CD4-positive, alpha-beta T cell (primary cell): Measurements from ENCODE around the gene SPAG9. TPM values are rescaled to one million over a fixed set of nuclear protein-coding genes. Genes with fewer than 3 reads are reported as not detected.
A peak's percentile ranks its signal among the peaks of the same experiment; 100 is the strongest.

ENCODE experiments used
- ATAC-seq: fragments of 200-7000 bp; cut with Tn5 transposase; one replicate; pipeline ENCODE4 v1.10.0; 2022; ENCODE audit warnings: mild to moderate bottlenecking; ENCODE audit not compliant: poor library complexity
- CTCF ChIA-PET: fragments of 350-600 bp; sonication (Branson Sonifier 250); formaldehyde crosslinking; loops from one replicate; lab custom pipeline; 2021; ENCODE audit warnings: antibody characterized with exemption, inconsistent platforms; lab: Charles Lee
- POLR2A ChIA-PET: fragments of 350-600 bp; sonication (Branson Sonifier 250); formaldehyde crosslinking; loops from one replicate; lab custom pipeline; 2021; ENCODE audit warnings: antibody characterized with exemption, inconsistent platforms; lab: Charles Lee
- DNase-seq, 14 experiments: peaks; one replicate each; pipeline ENCODE4 v3.0.0-alpha.2; 2013 to 2020; ENCODE audit warnings: mixed read lengths in 2 of 14
- H3K27ac ChIP-seq, 2 donors: one replicate each; pipeline versions ENCODE4 v1.5.1 to v1.7.0; 2013; ENCODE audit warnings: low read length in 2 of 2, low read depth in 1 of 2, mild to moderate bottlenecking in 1 of 2
- H3K27me3 ChIP-seq, 2 experiments: 1 replicate in 1 of 2; 2 replicates in 1 of 2; pipeline versions ENCODE4 v1.6.1 to v1.7.0; 2013; ENCODE audit warnings: low read length in 2 of 2, control low read depth in 1 of 2, mild to moderate bottlenecking in 1 of 2, moderate library complexity in 1 of 2; ENCODE audit not compliant: insufficient read depth in 2 of 2, control insufficient read depth in 1 of 2
- H3K36me3 ChIP-seq: one replicate; pipeline ENCODE4 v1.6.1; 2013; ENCODE audit warnings: low read length, control low read depth; ENCODE audit not compliant: insufficient read depth
- H3K4me1 ChIP-seq: one replicate; pipeline ENCODE4 v1.6.1; 2013; ENCODE audit warnings: low read length, control low read depth; ENCODE audit not compliant: insufficient read depth
- H3K4me3 ChIP-seq: one replicate; pipeline ENCODE4 v1.5.1; 2013; ENCODE audit warnings: mild to moderate bottlenecking, low read length, moderate library complexity
- H3K9me3 ChIP-seq, 2 experiments: 1 replicate in 1 of 2; 2 replicates in 1 of 2; pipeline versions ENCODE4 v1.6.1 to v1.7.0; 2013; ENCODE audit warnings: low read length in 2 of 2, mild to moderate bottlenecking in 2 of 2, control low read depth in 1 of 2, moderate library complexity in 1 of 2; ENCODE audit not compliant: control insufficient read depth in 1 of 2, insufficient read depth in 1 of 2
- H3K27ac Mint-ChIP-seq: one replicate; pipeline ENCODE4 v1.8.0; 2020; ENCODE audit warnings: mixed read lengths
- H3K27me3 Mint-ChIP-seq: one replicate; pipeline ENCODE4 v1.8.0; 2021; ENCODE audit warnings: mixed read lengths
- H3K36me3 Mint-ChIP-seq: one replicate; pipeline ENCODE4 v1.8.0; 2021; ENCODE audit warnings: low read depth, mixed read lengths
- H3K4me1 Mint-ChIP-seq: one replicate; pipeline ENCODE4 v1.8.0; 2021; ENCODE audit warnings: low read depth, mixed read lengths
- H3K4me3 Mint-ChIP-seq: one replicate; pipeline ENCODE4 v1.8.0; 2020; ENCODE audit warnings: mild to moderate bottlenecking, mixed read lengths
- H3K9me3 Mint-ChIP-seq: one replicate; pipeline ENCODE4 v1.8.0; 2020; ENCODE audit warnings: mixed read lengths
- intact Hi-C, 2 experiments: fragments of 100-400 bp; cut with DNase I in 1 of 2; cut with micrococcal nuclease in 1 of 2; formaldehyde crosslinking; loops; one replicate each; pipeline versions ENCODE4 v1.15.1 to v1.9.0; 2023 to 2025; cut with DNase I, micrococcal nuclease
- total RNA-seq, 174 experiments: library from RNA in 2 of 174; stranded (reverse) in 2 of 174; gene quantifications; one replicate each; pipeline ENCODE4 v1.2.3 and lab custom pipeline; 2021 to 2026
- TF ChIP-seq, protein P1 (sequence below): fragments of 200-600 bp; IDR thresholded peaks from one replicate; pipeline ENCODE4 v1.8.0; 2022; ENCODE audit warnings: antibody characterized with exemption, mild to moderate bottlenecking

Gene SPAG9
- total RNA-seq, 2 experiments from 2014 or later = 60.2 to 64.6 TPM

DNA sequence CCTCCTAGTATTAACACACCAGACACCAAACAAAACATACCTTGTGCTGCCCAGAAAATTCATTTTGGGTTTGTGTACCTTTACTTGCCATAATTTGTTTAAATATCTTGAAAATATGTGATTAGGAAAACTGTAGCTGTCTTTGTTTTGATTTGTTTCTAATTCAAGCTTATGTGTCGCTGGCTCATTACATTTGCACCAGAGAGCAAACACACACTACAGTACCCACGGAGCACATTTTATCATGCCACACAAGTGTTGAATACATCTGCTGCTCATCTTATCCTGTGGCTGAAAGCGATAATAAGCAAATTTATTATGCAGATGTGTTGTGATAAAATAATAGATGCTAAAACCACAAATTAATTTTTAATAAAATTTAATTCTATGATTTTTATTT, 63.1 kb downstream of the SPAG9 start:
- Mint-ChIP-seq H3K4me3 (no peak overlapping the region), H3K36me3 (peaks cover 3% of the 10 kb centered on the region), H3K4me1 (peaks cover 17% of the 10 kb centered on the region), H3K27me3 (no peaks in the 10 kb centered on the region), H3K9me3 (no peaks in the 10 kb centered on the region), H3K27ac (no peak overlapping the region)
- Histone ChIP-seq H3K27me3 (no peaks in the 10 kb centered on the region), H3K4me1 (no peaks in the 10 kb centered on the region), H3K9me3 (no peaks in the 10 kb centered on the region), H3K4me3 (no peak overlapping the region), H3K36me3 (no peaks in the 10 kb centered on the region), H3K27ac (no peak overlapping the region)
- DNase-seq = no peak
- no peak for ATAC-seq
- intact Hi-C loops = loop anchor here (2.0 to 10.0 kb wide), 2 partner anchors 55 to 97 kb away; partner anchors contain the start of gene NME1 (in 1 of the 2)
- CTCF ChIA-PET = interaction anchor here (1.4 to 1.8 kb wide), 4 partner anchors 9 to 96 kb away, joined by 4 to 6 read pairs (median 4); partner anchors contain the start of gene NME1
- POLR2A ChIA-PET = interaction anchor here (0.9 to 1.5 kb wide), 2 partner anchors 28 to 96 kb away, joined by 3 to 5 read pairs; partner anchors contain the start of gene NME1
- TF ChIP-seq, protein P1, sequence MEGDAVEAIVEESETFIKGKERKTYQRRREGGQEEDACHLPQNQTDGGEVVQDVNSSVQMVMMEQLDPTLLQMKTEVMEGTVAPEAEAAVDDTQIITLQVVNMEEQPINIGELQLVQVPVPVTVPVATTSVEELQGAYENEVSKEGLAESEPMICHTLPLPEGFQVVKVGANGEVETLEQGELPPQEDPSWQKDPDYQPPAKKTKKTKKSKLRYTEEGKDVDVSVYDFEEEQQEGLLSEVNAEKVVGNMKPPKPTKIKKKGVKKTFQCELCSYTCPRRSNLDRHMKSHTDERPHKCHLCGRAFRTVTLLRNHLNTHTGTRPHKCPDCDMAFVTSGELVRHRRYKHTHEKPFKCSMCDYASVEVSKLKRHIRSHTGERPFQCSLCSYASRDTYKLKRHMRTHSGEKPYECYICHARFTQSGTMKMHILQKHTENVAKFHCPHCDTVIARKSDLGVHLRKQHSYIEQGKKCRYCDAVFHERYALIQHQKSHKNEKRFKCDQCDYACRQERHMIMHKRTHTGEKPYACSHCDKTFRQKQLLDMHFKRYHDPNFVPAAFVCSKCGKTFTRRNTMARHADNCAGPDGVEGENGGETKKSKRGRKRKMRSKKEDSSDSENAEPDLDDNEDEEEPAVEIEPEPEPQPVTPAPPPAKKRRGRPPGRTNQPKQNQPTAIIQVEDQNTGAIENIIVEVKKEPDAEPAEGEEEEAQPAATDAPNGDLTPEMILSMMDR = no peak

DNA sequence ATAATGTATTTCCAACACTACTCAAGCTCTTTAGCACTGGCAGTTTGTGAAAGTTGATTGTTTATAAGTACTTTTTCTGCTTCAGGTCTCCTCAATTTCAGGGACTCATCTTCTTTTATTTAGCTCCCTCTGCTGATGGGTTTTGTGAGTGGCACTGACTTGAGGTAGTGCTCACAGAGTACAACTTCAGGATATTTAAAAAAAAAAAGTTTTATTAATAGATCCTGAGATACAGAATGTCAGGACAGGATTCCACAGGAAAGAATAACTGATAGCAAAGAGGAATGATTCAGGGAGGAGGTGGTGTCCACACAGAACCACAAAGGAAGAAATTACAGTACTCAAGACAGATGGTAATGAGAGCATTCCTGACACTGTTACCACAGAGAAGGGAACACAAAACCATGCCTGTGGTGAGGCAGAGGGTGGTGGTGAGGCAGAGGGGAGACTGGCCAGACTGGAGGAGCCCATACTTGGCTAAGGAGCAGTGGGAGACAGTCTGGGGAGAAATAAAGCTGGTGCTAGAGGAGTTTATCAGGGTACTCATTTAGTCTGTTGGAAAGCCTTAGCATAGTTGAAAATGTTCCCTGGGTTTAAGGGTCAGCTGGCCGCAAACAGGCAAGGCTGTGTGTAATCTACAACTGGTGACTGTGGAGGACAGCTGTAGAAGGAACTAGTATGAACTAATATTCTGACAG, 63.7 kb downstream of the SPAG9 start:
- H3K4me3 Mint-ChIP-seq = no peak overlapping the region
- no peak overlapping the region for H3K27ac Mint-ChIP-seq
- POLR2A ChIA-PET = interaction anchor here (0.6 to 1.5 kb wide), 3 partner anchors 25 to 96 kb away, joined by 3 to 5 read pairs (median 4); partner anchors contain the start of gene NME1

DNA sequence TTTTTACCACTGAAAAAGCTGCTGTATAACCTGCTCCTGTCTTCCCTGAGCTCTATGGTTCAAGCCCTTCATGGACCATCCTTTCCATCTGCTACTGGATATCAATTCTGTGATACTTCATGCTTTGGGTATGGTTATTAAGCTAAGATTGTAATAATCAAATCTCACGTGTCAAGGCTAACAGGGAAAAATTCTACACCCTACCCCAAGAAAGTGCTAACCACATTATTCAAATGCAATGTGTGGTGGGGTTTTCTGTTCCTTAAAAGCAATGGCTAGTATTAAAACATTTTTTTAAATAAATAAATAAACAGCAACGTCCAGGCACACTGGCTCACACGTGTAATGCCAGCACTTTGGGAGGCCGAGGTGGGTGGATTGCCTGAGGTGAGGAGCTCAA, 65.9 kb downstream of the SPAG9 start:
- Mint-ChIP-seq H3K27ac (no peak overlapping the region), H3K36me3 (peaks cover 19% of the 10 kb centered on the region), H3K4me1 (peaks cover 18% of the 10 kb centered on the region), H3K27me3 (no peaks in the 10 kb centered on the region), H3K4me3 (no peak overlapping the region), H3K9me3 (no peaks in the 10 kb centered on the region)
- Histone ChIP-seq H3K27ac (no peak overlapping the region), H3K4me3 (no peak overlapping the region), H3K36me3 (no peaks in the 10 kb centered on the region), H3K27me3 (no peaks in the 10 kb centered on the region), H3K4me1 (no peaks in the 10 kb centered on the region), H3K9me3 (no peaks in the 10 kb centered on the region)
- TF ChIP-seq, protein P1 = no peak
- ATAC-seq (no peak), DNase-seq (no peak)
- ChIA-PET POLR2A (no interaction called here), CTCF (interaction anchor here (1.3 kb wide), 1 partner anchor 98 kb away, joined by 5 read pairs; the partner anchor contains the start of gene NME1)
- intact Hi-C loops = loop anchor here in 1 of 2 experiments (10.0 kb wide), 1 partner anchor 100 kb away; the partner anchor contains the start of gene NME1

More for the DNA sequence above, 63.7 kb downstream of the SPAG9 start:
- ATAC-seq (no peak), DNase-seq (peak in 9 of 14 experiments; percentile 3 to 62 (median 12))
- Histone ChIP-seq H3K9me3 (no peaks in the 10 kb centered on the region), H3K36me3 (no peaks in the 10 kb centered on the region), H3K4me1 (no peaks in the 10 kb centered on the region), H3K4me3 (no peak overlapping the region), H3K27me3 (no peaks in the 10 kb centered on the region), H3K27ac (no peak overlapping the region)
- H3K9me3 Mint-ChIP-seq = no peaks in the 10 kb centered on the region
- no peaks in the 10 kb centered on the region for H3K27me3 Mint-ChIP-seq
- TF ChIP-seq, protein P1 = peak; percentile 53
- peaks cover 8% of the 10 kb centered on the region for H3K36me3 Mint-ChIP-seq
- CTCF ChIA-PET = interaction anchor here (0.7 to 1.8 kb wide), 5 partner anchors 8 to 96 kb away, joined by 3 to 6 read pairs (median 4); partner anchors contain the start of gene NME1
- intact Hi-C loops = loop anchor here (1.0 to 10.0 kb wide), 3 partner anchors 54 to 98 kb away; partner anchors contain the start of gene NME1 (in 1 of the 2)
- peaks cover 17% of the 10 kb centered on the region for H3K4me1 Mint-ChIP-seq
